GM23338 (cell line): ENCODE measurements around the gene ZNF787.

ENCODE experiments used
- EZH2 ChIP-seq: fragments of 200-600 bp; sonication (generic); IDR thresholded peaks from one replicate; pipeline ENCODE4 v1.8.0; 2017; ENCODE audit warnings: antibody characterized with exemption, mild to moderate bottlenecking, low read depth; ENCODE audit not compliant: unreplicated experiment
- POLR2AphosphoS5 ChIP-seq: IDR thresholded peaks from 2 replicates; pipeline ENCODE4 v1.6.1; 2016; ENCODE audit warnings: antibody characterized with exemption, low read depth
- TF ChIP-seq, protein P1 (sequence below): IDR thresholded peaks from 2 replicates; pipeline ENCODE4 v1.6.1; 2016; ENCODE audit warnings: antibody characterized with exemption
- TF ChIP-seq, protein P2 (sequence below): IDR thresholded peaks from one replicate; pipeline ENCODE4 v1.6.1; 2018; ENCODE audit warnings: antibody characterized with exemption; ENCODE audit not compliant: unreplicated experiment
- TF ChIP-seq, protein P3 (sequence below), 2 experiments: fragments of 200-600 bp in 1 of 2; sonication (generic) in 1 of 2; conservative IDR thresholded peaks; 2 replicates each; pipeline versions ENCODE4 v1.5.1 to v1.6.1; 2016 to 2017; ENCODE audit warnings: antibody characterized with exemption in 2 of 2, low read depth in 2 of 2, mild to moderate bottlenecking in 2 of 2, moderate library complexity in 1 of 2

DNA sequence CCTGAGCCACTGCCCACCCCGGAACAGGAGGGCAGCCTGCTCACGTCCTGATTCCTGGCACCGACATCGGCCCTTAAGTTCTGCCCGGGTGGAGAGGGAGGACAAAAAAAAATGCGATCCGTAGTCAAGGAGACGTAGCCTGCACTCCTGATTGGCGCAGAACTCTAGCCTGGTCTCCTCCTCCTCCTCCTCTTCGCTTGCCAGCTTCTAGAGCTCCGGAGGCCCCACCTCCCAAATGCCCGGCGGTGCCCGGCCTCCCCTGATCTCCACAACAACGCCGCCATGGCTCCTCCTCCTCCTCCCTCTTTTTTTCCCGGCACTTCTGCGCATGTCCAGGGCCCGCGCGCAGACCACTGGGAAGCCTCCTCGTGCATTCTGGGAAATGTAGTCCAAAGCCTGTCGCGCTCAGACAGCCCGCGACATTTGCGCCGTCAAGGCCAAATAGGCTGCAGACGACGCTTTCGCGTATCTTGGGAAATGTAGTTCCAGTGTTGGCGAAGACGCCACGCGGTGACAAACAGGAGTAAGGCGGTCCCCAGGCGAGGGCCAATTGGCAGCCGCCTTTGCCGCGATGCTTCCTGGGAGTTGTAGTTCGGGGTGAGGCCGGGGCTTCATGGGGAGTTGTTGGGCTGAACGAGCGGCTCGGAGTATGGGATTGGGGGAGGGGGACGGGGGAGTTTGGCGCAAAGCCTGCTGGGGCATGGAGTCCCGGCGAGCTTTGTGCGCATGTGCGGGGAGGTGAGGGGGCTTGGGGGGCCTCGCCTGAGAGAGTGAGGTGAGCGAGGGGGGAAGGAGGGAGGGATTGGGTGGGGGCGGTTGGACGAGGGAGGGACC is 19.7 kb upstream of the ZNF787 start, which contains the start of gene ZNF444:
- TF ChIP-seq POLR2AphosphoS5 (peak; percentile 55), EZH2 (no peak)
- TF ChIP-seq, protein P1, sequence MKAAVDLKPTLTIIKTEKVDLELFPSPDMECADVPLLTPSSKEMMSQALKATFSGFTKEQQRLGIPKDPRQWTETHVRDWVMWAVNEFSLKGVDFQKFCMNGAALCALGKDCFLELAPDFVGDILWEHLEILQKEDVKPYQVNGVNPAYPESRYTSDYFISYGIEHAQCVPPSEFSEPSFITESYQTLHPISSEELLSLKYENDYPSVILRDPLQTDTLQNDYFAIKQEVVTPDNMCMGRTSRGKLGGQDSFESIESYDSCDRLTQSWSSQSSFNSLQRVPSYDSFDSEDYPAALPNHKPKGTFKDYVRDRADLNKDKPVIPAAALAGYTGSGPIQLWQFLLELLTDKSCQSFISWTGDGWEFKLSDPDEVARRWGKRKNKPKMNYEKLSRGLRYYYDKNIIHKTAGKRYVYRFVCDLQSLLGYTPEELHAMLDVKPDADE: peak; percentile 99
- TF ChIP-seq, protein P2, sequence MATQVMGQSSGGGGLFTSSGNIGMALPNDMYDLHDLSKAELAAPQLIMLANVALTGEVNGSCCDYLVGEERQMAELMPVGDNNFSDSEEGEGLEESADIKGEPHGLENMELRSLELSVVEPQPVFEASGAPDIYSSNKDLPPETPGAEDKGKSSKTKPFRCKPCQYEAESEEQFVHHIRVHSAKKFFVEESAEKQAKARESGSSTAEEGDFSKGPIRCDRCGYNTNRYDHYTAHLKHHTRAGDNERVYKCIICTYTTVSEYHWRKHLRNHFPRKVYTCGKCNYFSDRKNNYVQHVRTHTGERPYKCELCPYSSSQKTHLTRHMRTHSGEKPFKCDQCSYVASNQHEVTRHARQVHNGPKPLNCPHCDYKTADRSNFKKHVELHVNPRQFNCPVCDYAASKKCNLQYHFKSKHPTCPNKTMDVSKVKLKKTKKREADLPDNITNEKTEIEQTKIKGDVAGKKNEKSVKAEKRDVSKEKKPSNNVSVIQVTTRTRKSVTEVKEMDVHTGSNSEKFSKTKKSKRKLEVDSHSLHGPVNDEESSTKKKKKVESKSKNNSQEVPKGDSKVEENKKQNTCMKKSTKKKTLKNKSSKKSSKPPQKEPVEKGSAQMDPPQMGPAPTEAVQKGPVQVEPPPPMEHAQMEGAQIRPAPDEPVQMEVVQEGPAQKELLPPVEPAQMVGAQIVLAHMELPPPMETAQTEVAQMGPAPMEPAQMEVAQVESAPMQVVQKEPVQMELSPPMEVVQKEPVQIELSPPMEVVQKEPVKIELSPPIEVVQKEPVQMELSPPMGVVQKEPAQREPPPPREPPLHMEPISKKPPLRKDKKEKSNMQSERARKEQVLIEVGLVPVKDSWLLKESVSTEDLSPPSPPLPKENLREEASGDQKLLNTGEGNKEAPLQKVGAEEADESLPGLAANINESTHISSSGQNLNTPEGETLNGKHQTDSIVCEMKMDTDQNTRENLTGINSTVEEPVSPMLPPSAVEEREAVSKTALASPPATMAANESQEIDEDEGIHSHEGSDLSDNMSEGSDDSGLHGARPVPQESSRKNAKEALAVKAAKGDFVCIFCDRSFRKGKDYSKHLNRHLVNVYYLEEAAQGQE: no peak
- TF ChIP-seq, protein P3, sequence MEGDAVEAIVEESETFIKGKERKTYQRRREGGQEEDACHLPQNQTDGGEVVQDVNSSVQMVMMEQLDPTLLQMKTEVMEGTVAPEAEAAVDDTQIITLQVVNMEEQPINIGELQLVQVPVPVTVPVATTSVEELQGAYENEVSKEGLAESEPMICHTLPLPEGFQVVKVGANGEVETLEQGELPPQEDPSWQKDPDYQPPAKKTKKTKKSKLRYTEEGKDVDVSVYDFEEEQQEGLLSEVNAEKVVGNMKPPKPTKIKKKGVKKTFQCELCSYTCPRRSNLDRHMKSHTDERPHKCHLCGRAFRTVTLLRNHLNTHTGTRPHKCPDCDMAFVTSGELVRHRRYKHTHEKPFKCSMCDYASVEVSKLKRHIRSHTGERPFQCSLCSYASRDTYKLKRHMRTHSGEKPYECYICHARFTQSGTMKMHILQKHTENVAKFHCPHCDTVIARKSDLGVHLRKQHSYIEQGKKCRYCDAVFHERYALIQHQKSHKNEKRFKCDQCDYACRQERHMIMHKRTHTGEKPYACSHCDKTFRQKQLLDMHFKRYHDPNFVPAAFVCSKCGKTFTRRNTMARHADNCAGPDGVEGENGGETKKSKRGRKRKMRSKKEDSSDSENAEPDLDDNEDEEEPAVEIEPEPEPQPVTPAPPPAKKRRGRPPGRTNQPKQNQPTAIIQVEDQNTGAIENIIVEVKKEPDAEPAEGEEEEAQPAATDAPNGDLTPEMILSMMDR (conservative IDR thresholded peaks at IDR 0.05; ENCODE audit: low read depth in 2 of 2): no peak
